Upper lobe of left lung (tissue), 4 donors: ENCODE measurements around the gene UBL7.

Source experiments
- CTCF ChIP-seq, 6 experiments: fragments of 450-650 bp in 4 of 6; fragments of 200-600 bp in 2 of 6; sonication (generic) in 2 of 6; IDR thresholded peaks; one replicate each; pipeline ENCODE4 v1.5.1; 2016 to 2019; ENCODE audit warnings: antibody characterized with exemption in 6 of 6
- POLR2AphosphoS5 ChIP-seq, 2 donors: sonication (generic); formaldehyde crosslinking; IDR thresholded peaks; one replicate each; pipeline ENCODE4 v1.5.1; 2017; ENCODE audit warnings: antibody characterized with exemption in 2 of 2

DNA sequence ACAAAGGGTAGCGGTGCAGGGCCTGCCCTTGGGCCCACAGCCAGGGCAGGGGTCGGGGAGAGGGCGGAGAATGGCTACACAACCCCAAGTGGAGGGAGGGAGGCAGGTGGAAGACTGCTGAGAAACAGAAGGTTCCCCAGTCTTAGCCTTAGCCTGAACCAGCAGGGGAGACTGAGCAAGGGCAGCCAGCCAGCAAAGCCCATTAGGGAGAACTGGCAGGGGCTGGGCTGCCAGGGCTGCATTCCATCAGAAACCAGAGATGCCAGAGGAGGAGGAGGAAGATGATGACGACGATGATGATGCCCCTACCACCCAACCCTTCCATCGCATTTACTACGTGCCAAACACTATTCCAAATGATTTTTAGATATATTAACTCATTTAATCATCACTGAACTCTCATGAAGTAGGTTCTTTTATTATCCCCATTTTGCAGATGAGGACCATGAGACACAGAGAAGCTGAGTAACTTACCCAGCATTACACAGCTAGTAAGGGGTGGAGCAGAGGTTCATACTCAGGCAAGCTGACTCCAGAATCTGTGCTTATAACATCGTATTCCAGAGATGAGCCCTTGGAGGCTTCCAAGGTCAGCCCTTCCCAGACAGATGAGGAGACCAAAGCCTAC is 35.9 kb downstream of the UBL7 start:
- TF ChIP-seq POLR2AphosphoS5 (IDR thresholded peaks at IDR 0.05) (no peak), CTCF (IDR thresholded peaks at IDR 0.05) (no peak)
